Activated CD8-positive, alpha-beta memory T cell treated with anti-CD3 and anti-CD28 coated beads for 36 hours (primary cell): Measurements from ENCODE around the gene SOX30. TPM values are rescaled to one million over a fixed set of nuclear protein-coding genes. Genes with fewer than 3 reads are reported as not detected.

Experiments used
- CTCF ChIA-PET: fragments of 350-600 bp; sonication (Branson Sonifier 250); formaldehyde crosslinking; loops from one replicate; lab custom pipeline; 2021; ENCODE audit warnings: antibody characterized with exemption; lab: Charles Lee
- POLR2A ChIA-PET: fragments of 350-600 bp; sonication (Branson Sonifier 250); formaldehyde crosslinking; loops from one replicate; lab custom pipeline; 2021; ENCODE audit warnings: antibody characterized with exemption; lab: Charles Lee
- total RNA-seq, 2 experiments: library from RNA; stranded (reverse); gene quantifications; one replicate each; pipeline ENCODE4 v1.2.3, GENCODE V29; 2021

Gene SOX30
- total RNA-seq, 2 experiments from 2014 or later = 0.15 to 0.29 TPM

GRCh38 chr5:157594257-157594656 lies 58.0 kb downstream of the SOX30 start:
- CTCF ChIA-PET = interaction anchor here (0.8 to 1.0 kb wide), 2 partner anchors 13 to 23 kb away, joined by 4 to 7 read pairs; no protein-coding TSS in a partner anchor
- POLR2A ChIA-PET = interaction anchor here (0.5 to 0.7 kb wide), 4 partner anchors 8 to 484 kb away, joined by 3 to 6 read pairs (median 4); no protein-coding TSS in a partner anchor

- POLR2A ChIA-PET = interaction anchor here (0.7 kb wide), 3 partner anchors 10 to 412 kb away, joined by 3 to 12 read pairs (median 3); no protein-coding TSS in a partner anchor
These were observed 59.0 kb downstream of the SOX30 start for GRCh38 chr5:157593052-157593757.

GRCh38 chr5:157592594-157592993 lies 59.6 kb downstream of the SOX30 start:
- CTCF ChIA-PET = interaction anchor here (0.6 to 1.1 kb wide), 2 partner anchors 151 to 266 kb away, joined by 3 read pairs; partner anchors contain the start of gene LSM11
- POLR2A ChIA-PET = interaction anchor here (0.7 kb wide), 2 partner anchors 11 to 38 kb away, joined by 3 to 12 read pairs; no protein-coding TSS in a partner anchor

More at GRCh38 chr5:157593052-157593757, 59.0 kb downstream of the SOX30 start:
- CTCF ChIA-PET = interaction anchor here (0.6 to 1.1 kb wide), 4 partner anchors 12 to 266 kb away, joined by 3 to 7 read pairs (median 4); partner anchors contain the start of gene LSM11

DNA sequence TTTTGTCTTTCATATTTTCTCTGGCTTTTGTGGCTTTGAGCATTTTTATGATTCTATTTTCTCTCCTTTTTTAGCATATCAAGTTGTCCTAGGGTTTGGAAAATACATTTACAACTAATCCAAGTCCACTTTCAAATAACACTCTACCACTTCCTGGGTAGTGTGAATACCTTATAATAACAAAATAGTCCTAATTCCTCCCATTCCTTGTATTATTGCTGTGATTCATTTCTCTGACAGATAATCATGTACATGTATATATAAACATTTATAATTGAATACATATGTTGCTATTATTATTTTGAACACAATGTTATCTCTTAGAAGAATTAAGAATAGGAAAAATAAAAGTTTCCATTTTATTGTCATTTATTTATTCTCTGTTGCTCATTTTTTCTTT lies 61.8 kb downstream of the SOX30 start:
- ChIA-PET POLR2A (no interaction called here), CTCF (no interaction called here)

- POLR2A ChIA-PET = interaction anchor here (0.7 kb wide), 1 partner anchor 65 kb away, joined by 3 read pairs; no protein-coding TSS in a partner anchor
- CTCF ChIA-PET = interaction anchor here (1.0 kb wide), 1 partner anchor 12 kb away, joined by 3 read pairs; no protein-coding TSS in a partner anchor
These were observed 67.6 kb downstream of the SOX30 start for GRCh38 chr5:157584628-157585027.

DNA sequence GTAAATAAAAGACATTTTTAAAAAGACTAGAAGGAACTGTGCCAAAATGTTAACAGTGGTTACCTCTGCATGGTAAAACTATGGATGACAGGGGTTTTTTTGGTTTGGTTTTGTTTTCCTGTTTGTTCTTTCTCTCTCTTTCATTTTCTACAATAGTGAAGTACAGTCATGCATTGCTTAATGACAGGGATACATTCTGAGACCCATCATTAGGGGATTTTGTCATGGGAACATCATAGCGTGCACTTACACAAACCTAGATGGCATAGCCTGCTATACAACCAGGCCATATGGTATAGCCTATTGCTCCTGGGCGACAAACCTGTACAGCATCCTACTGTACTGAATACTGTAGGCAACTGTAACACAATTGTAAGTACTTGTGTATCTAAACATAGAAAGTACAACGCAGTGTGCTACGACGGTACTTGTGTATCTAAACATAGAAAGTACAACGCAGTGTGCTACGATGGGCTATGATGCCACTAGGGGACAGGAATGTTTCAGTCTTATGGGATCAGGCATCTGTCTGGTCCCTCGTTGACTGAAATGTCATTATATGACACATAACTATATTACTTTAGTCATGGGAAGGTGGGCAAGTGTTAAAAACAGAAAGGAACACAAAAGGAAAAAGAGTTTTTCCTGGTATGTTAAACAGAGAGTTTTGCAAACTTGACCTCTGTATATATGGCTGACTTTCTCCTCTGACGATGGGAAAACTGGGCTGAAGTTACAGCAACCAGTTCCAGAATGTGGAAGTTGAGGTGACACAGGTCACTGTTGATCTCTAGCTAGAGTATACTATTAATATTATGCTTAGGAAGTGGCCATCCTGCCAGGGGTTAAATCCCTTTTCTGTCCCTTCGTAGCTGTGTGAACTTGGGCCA lies 69.3 kb downstream of the SOX30 start:
- ChIA-PET POLR2A (interaction anchor here (0.8 kb wide), 1 partner anchor 43 kb away, joined by 3 read pairs; no protein-coding TSS in a partner anchor), CTCF (interaction anchor here (0.6 kb wide), 1 partner anchor 92 kb away, joined by 3 read pairs; no protein-coding TSS in a partner anchor)

- POLR2A ChIA-PET = no interaction called here
- CTCF ChIA-PET = interaction anchor here (0.6 to 1.1 kb wide), 2 partner anchors 93 to 159 kb away, joined by 3 read pairs; no protein-coding TSS in a partner anchor
These were observed 70.3 kb downstream of the SOX30 start for GRCh38 chr5:157581901-157582300.

DNA sequence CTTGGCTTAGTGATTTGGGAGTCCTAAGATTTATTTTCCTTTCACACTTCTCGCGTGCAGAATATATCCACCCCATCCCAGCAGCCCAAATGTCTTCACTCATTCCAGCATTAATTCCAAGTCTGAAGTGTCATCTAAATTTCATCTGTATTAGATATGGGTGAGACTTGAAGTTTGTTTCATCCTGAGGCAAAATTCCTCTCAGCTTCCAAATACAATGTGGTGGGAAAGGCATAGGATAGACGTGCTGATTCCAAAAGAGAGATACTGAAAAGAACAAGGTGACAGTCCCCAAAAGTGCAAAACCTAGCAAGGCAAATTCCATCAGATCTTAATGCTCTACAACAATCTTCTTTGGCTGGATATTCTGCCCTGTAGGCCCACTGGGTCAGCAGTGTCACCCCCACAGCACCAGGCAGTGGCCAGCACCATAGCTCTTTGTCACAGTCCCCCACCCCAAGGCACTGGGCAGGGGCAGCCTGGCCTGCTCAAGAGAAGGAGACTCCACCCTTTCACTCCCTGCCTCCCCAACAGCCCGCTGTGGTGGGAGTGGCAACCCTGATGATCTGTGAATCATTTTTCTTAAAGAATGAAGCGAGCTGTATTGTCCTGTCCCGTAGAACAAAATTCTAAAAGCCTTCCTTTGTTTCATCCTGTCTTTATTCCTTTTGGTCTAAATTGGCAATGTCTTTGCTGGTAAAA lies 74.0 kb downstream of the SOX30 start:
- POLR2A ChIA-PET = no interaction called here
- CTCF ChIA-PET = no interaction called here

GRCh38 chr5:157576678-157577077 lies 75.6 kb downstream of the SOX30 start:
- CTCF ChIA-PET = no interaction called here
- POLR2A ChIA-PET = no interaction called here

Other genes starting within 250 kb of the SOX30 start
- gene NIPAL4, start 192.2 kb downstream of the SOX30 start, total RNA-seq = 1 to 10 TPM; 1.3 to 1.5 TPM
- 10 to 100 TPM; 52.5 to 55.0 TPM for gene ADAM19, start 76.7 kb downstream of the SOX30 start, total RNA-seq
- not detected for gene C5orf52, start 19.1 kb upstream of the SOX30 start, total RNA-seq
- 10 to 100 TPM; 29.9 to 30.6 TPM for gene THG1L, start 79.0 kb upstream of the SOX30 start, total RNA-seq
- 1 to 10 TPM; 8.4 to 8.6 TPM for gene LSM11, start 91.3 kb upstream of the SOX30 start, total RNA-seq
- 10 to 100 TPM; 74.8 to 76.2 TPM for gene CLINT1, start 206.7 kb upstream of the SOX30 start, total RNA-seq